SK-N-SH treated with all-trans-retinoic acid at 6 μM for 48 hours (cell line): ENCODE results near the gene KCNA10.

Experiments used
- ARNTL ChIP-seq: fragments of 450-650 bp; formaldehyde crosslinking; IDR thresholded peaks from 2 replicates; pipeline ENCODE4 v1.5.0; 2020; ENCODE audit warnings: low read depth, mild to moderate bottlenecking, moderate library complexity, borderline replicate concordance
- ESRRG ChIP-seq: fragments of 250-450 bp; sonication (Bioruptor Pico); IDR thresholded peaks from 2 replicates; pipeline ENCODE4 v1.6.1; 2021; ENCODE audit warnings: mild to moderate bottlenecking
- GLIS3 ChIP-seq: fragments of 250-450 bp; sonication (Bioruptor Pico); IDR thresholded peaks from 2 replicates; pipeline ENCODE4 v1.5.0; 2020; ENCODE audit warnings: mild to moderate bottlenecking, moderate library complexity
- ISL1 ChIP-seq: fragments of 250-450 bp; sonication (Bioruptor Pico); IDR thresholded peaks from 2 replicates; pipeline ENCODE4 v2.1.2; 2022; ENCODE audit warnings: mild to moderate bottlenecking, moderate library complexity
- OSR1 ChIP-seq: fragments of 250-450 bp; sonication (Bioruptor Pico); IDR thresholded peaks from 2 replicates; pipeline ENCODE4 v1.8.0; 2022; ENCODE audit warnings: moderate library complexity, mild to moderate bottlenecking, inconsistent platforms
- PATZ1 ChIP-seq: fragments of 250-450 bp; sonication (Bioruptor Pico); IDR thresholded peaks from 2 replicates; pipeline ENCODE4 v1.8.0; 2020; ENCODE audit warnings: mild to moderate bottlenecking, moderate library complexity, borderline replicate concordance
- PPARA ChIP-seq: fragments of 250-450 bp; sonication (Bioruptor Pico); IDR thresholded peaks from 2 replicates; pipeline ENCODE4 v1.5.0; 2020; ENCODE audit warnings: mild to moderate bottlenecking, borderline replicate concordance
- RARB ChIP-seq: fragments of 250-450 bp; sonication (Bioruptor Pico); IDR thresholded peaks from 2 replicates; pipeline ENCODE4 v1.8.0; 2021; ENCODE audit warnings: mild to moderate bottlenecking, moderate library complexity
- SNAI2 ChIP-seq: fragments of 250-450 bp; sonication (Bioruptor Pico); IDR thresholded peaks from 2 replicates; pipeline ENCODE4 v1.5.0; 2020; ENCODE audit warnings: mild to moderate bottlenecking, moderate library complexity
- TCF4 ChIP-seq: fragments of 250-450 bp; sonication (Bioruptor Pico); IDR thresholded peaks from 2 replicates; pipeline ENCODE4 v1.8.0; 2021; ENCODE audit warnings: mild to moderate bottlenecking, moderate library complexity, borderline replicate concordance
- ZC3H10 ChIP-seq: fragments of 250-450 bp; sonication (Bioruptor Pico); IDR thresholded peaks from 2 replicates; pipeline ENCODE4 v1.5.1; 2021; ENCODE audit warnings: mild to moderate bottlenecking, moderate library complexity
- ZFP3 ChIP-seq: fragments of 250-450 bp; sonication (Bioruptor Pico); IDR thresholded peaks from 2 replicates; pipeline ENCODE4 v1.5.0; 2020; ENCODE audit warnings: mild to moderate bottlenecking, moderate library complexity
- ZNF8 ChIP-seq: fragments of 450-650 bp; formaldehyde crosslinking; IDR thresholded peaks from 2 replicates; pipeline ENCODE4 v1.5.0; 2020; ENCODE audit warnings: mild to moderate bottlenecking, moderate library complexity
- TF ChIP-seq, protein P1 (sequence below): fragments of 250-450 bp; sonication (Bioruptor Pico); IDR thresholded peaks from 2 replicates; pipeline ENCODE4 v1.5.1; 2020; ENCODE audit warnings: low read depth, mild to moderate bottlenecking, moderate library complexity

GRCh38 chr1:110498270-110498669 lies 20.7 kb downstream of the KCNA10 start:
- TF ChIP-seq PATZ1 (CRISPR knock-in tag) (no peak), GLIS3 (CRISPR knock-in tag) (no peak), TCF4 (no peak), OSR1 (CRISPR knock-in tag) (no peak), PPARA (no peak), ESRRG (CRISPR knock-in tag) (no peak), ZFP3 (CRISPR knock-in tag) (no peak), SNAI2 (CRISPR knock-in tag) (no peak), ISL1 (CRISPR knock-in tag) (no peak), RARB (no peak), ZNF8 (CRISPR knock-in tag) (no peak), ARNTL (CRISPR knock-in tag) (no peak), ZC3H10 (CRISPR knock-in tag) (no peak)
- TF ChIP-seq, protein P1, sequence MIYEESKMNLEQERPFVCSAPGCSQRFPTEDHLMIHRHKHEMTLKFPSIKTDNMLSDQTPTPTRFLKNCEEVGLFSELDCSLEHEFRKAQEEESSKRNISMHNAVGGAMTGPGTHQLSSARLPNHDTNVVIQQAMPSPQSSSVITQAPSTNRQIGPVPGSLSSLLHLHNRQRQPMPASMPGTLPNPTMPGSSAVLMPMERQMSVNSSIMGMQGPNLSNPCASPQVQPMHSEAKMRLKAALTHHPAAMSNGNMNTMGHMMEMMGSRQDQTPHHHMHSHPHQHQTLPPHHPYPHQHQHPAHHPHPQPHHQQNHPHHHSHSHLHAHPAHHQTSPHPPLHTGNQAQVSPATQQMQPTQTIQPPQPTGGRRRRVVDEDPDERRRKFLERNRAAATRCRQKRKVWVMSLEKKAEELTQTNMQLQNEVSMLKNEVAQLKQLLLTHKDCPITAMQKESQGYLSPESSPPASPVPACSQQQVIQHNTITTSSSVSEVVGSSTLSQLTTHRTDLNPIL, result no peak
